Upper lobe of left lung (tissue), 6 donors: ENCODE results near the gene EML1. TPM values are rescaled to one million over a fixed set of nuclear protein-coding genes. Genes with fewer than 3 reads are reported as not detected.

Source experiments
- ATAC-seq, 2 donors: fragments of 200-7000 bp; cut with Tn5 transposase; one replicate each; pipeline ENCODE4 v1.9.1; 2022; ENCODE audit warnings: mild to moderate bottlenecking in 2 of 2, moderate library complexity in 2 of 2; ENCODE audit not compliant: low FRiP score in 2 of 2
- DNase-seq, 2 donors: peaks; one replicate each; pipeline ENCODE4 v3.0.0-alpha.2; 2019 to 2020
- H3K27ac ChIP-seq, 4 donors: fragments of 200-600 bp; sonication (generic); one replicate each; pipeline ENCODE4 v1.5.1; 2016 to 2019
- H3K27me3 ChIP-seq, 4 donors: fragments of 200-600 bp; sonication (generic); one replicate each; pipeline ENCODE4 v1.5.1; 2017 to 2019
- H3K36me3 ChIP-seq, 4 donors: fragments of 200-600 bp; sonication (generic); one replicate each; pipeline ENCODE4 v1.5.1; 2016 to 2019
- H3K4me1 ChIP-seq, 4 donors: fragments of 200-600 bp; sonication (generic); one replicate each; pipeline ENCODE4 v1.5.1; 2018 to 2019
- H3K4me3 ChIP-seq, 4 donors: fragments of 200-600 bp; sonication (generic); one replicate each; pipeline ENCODE4 v1.5.1; 2017 to 2019; ENCODE audit warnings: mild to moderate bottlenecking in 2 of 4, moderate library complexity in 1 of 4
- H3K9me3 ChIP-seq, 4 donors: fragments of 200-600 bp; sonication (generic); one replicate each; pipeline ENCODE4 v1.5.1; 2018 to 2019
- CTCF ChIP-seq, 6 experiments: fragments of 450-650 bp in 4 of 6; fragments of 200-600 bp in 2 of 6; sonication (generic) in 2 of 6; IDR thresholded peaks; one replicate each; pipeline ENCODE4 v1.5.1; 2016 to 2019; ENCODE audit warnings: antibody characterized with exemption in 6 of 6
- EP300 ChIP-seq, 4 donors: sonication (generic); formaldehyde crosslinking; IDR thresholded peaks; one replicate each; pipeline ENCODE4 v1.5.1; 2017; ENCODE audit warnings: antibody characterized with exemption in 4 of 4, control low read depth in 2 of 4
- POLR2A ChIP-seq, 4 donors: fragments of 450-650 bp; IDR thresholded peaks; one replicate each; pipeline ENCODE4 v1.5.1; 2016 to 2017; ENCODE audit warnings: antibody characterized with exemption in 4 of 4, mild to moderate bottlenecking in 2 of 4
- POLR2AphosphoS5 ChIP-seq, 2 donors: sonication (generic); formaldehyde crosslinking; IDR thresholded peaks; one replicate each; pipeline ENCODE4 v1.5.1; 2017; ENCODE audit warnings: antibody characterized with exemption in 2 of 2
- WGBS, 2 donors: methylation state at CpG; one replicate each; pipeline ENCODE4 v1.1.5; 2017 to 2018; 5-methylcytosine and 5-hydroxymethylcytosine counted together
- total RNA-seq, 6 donors: library from RNA; depleted of rRNA in 4 of 6; stranded (reverse); fragments of >200 nt in 4 of 6; gene quantifications; one replicate each; pipeline versions ENCODE4 v1.1.0 to v1.2.1, GENCODE V29; 2016 to 2021
- donor health status: DM: no; HTN: no; CAD: no; lungs with moderate emphysema.
- donor health status: DM: no; HTN: yes; CAD: no; lungs with severe emphysema.

The EML1 gene
- total RNA-seq, 6 donors from 2014 or later: 22.2 to 55.5 (median 36.4) TPM

- no peak for DNase-seq
- Histone ChIP-seq H3K9me3 (no peaks in the 10 kb centered on the region), H3K27ac (no peak overlapping the region), H3K4me3 (no peak overlapping the region), H3K4me1 (peaks cover 0 to 2% (median 0%) of the 10 kb centered on the region in 4 donors), H3K27me3 (no peaks in the 10 kb centered on the region), H3K36me3 (no peaks in the 10 kb centered on the region)
- no peak for TF ChIP-seq EP300 (IDR thresholded peaks at IDR 0.05)
- no peak for TF ChIP-seq POLR2AphosphoS5 (IDR thresholded peaks at IDR 0.05)
- TF ChIP-seq CTCF (IDR thresholded peaks at IDR 0.05): no peak
- no peak for TF ChIP-seq POLR2A (IDR thresholded peaks at IDR 0.05)
- no peak for ATAC-seq
- 71 to 72% methylated on average over 4 of the region's 4 CpGs for WGBS, 2 donors
Measured at GRCh38 chr14:99784508-99784907, 8.7 kb upstream of the EML1 start.

DNA sequence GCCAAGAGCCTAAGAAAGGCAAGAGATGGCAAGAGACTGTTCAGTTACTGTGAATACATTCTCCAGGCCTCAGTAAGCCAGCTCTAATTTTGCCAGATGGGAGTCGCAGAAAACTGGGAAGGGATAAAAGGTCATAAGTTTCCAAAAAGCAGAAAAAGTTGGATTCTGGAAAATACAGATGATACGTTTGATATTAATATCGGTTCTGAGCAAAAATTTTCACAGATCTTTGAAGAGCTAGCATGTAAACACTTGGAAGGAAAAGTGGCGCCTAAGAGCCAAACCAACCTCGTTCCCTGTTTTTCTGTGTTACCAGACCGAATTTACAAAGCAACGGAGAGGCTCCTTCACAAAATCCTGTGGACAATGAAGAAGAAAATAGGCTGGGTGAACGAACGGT is 7.8 kb upstream of the EML1 start:
- no peak for DNase-seq
- Histone ChIP-seq H3K27me3 (no peaks in the 10 kb centered on the region), H3K9me3 (no peaks in the 10 kb centered on the region), H3K27ac (no peak overlapping the region), H3K36me3 (no peaks in the 10 kb centered on the region), H3K4me1 (peaks cover 0 to 6% (median 0%) of the 10 kb centered on the region in 4 donors), H3K4me3 (no peak overlapping the region)
- no peak for ATAC-seq
- WGBS, 2 donors: 76 to 83% methylated on average over 9 of the region's 9 CpGs
- no peak for TF ChIP-seq POLR2A (IDR thresholded peaks at IDR 0.05)
- no peak for TF ChIP-seq POLR2AphosphoS5 (IDR thresholded peaks at IDR 0.05)
- TF ChIP-seq CTCF (IDR thresholded peaks at IDR 0.05): no peak
- TF ChIP-seq EP300 (IDR thresholded peaks at IDR 0.05): no peak

- TF ChIP-seq EP300 (IDR thresholded peaks at IDR 0.05): no peak
- TF ChIP-seq POLR2AphosphoS5 (IDR thresholded peaks at IDR 0.05): no peak
- no peak for TF ChIP-seq CTCF (IDR thresholded peaks at IDR 0.05)
- TF ChIP-seq POLR2A (IDR thresholded peaks at IDR 0.05): no peak
- Histone ChIP-seq H3K27ac (no peak overlapping the region), H3K4me3 (no peak overlapping the region), H3K27me3 (no peaks in the 10 kb centered on the region), H3K9me3 (no peaks in the 10 kb centered on the region), H3K4me1 (peaks cover 5 to 17% (median 10%) of the 10 kb centered on the region in 4 donors), H3K36me3 (no peaks in the 10 kb centered on the region)
- WGBS, 2 donors: 82 to 84% methylated on average over 8 of the region's 8 CpGs
- no peak for DNase-seq
- no peak for ATAC-seq
Measured at GRCh38 chr14:99786511-99786989, 6.7 kb upstream of the EML1 start.

GRCh38 chr14:99788713-99789112 is 4.5 kb upstream of the EML1 start:
- DNase-seq: no peak
- ATAC-seq: no peak
- WGBS, 2 donors: 93 to 95% methylated on average over 6 of the region's 6 CpGs
- Histone ChIP-seq H3K27me3 (no peaks in the 10 kb centered on the region), H3K27ac (no peak overlapping the region), H3K4me3 (no peak overlapping the region), H3K9me3 (no peaks in the 10 kb centered on the region), H3K4me1 (peaks cover 16 to 31% (median 22%) of the 10 kb centered on the region in 4 donors), H3K36me3 (no peaks in the 10 kb centered on the region)
- no peak for TF ChIP-seq POLR2AphosphoS5 (IDR thresholded peaks at IDR 0.05)

GRCh38 chr14:99789581-99789980 is 3.6 kb upstream of the EML1 start:
- H3K4me1 ChIP-seq: peaks cover 21 to 40% (median 30%) of the 10 kb centered on the region in 4 donors
- H3K27ac ChIP-seq: no peak overlapping the region
- DNase-seq (no peak), ATAC-seq (no peak)
- no peaks in the 10 kb centered on the region for H3K27me3 ChIP-seq
- H3K36me3 ChIP-seq: no peaks in the 10 kb centered on the region
- TF ChIP-seq CTCF (IDR thresholded peaks at IDR 0.05) (no peak), EP300 (IDR thresholded peaks at IDR 0.05) (no peak)
- H3K9me3 ChIP-seq: no peaks in the 10 kb centered on the region
- no peak overlapping the region for H3K4me3 ChIP-seq
- 40 to 45% methylated on average over 2 of the region's 2 CpGs for WGBS, 2 donors
